PC-9 (cell line): Measurements from ENCODE around the gene GMEB2. TPM values are rescaled to one million over a fixed set of nuclear protein-coding genes. Genes with fewer than 3 reads are reported as not detected.

Source experiments
- BruUV-seq: library from RNA; stranded (reverse); fragments of 400-500 nt; replicated peaks from 2 replicates; lab custom pipeline; 2021; lab: Mats Ljungman, UMichigan
- CTCF ChIA-PET: fragments of 300-600 bp; sonication (Branson Sonifier 250); formaldehyde crosslinking; loops from one replicate; lab custom pipeline; 2022; ENCODE audit warnings: antibody characterized with exemption; lab: Charles Lee
- POLR2A ChIA-PET: fragments of 300-600 bp; sonication (Branson Sonifier 250); formaldehyde crosslinking; loops from one replicate; lab custom pipeline; 2022; ENCODE audit warnings: antibody characterized with exemption; ENCODE audit not compliant: unreplicated experiment; lab: Charles Lee
- DNase-seq, 2 experiments: peaks; one replicate each; pipeline versions ENCODE4 v3.0.0 to v3.0.0-alpha.2; 2015 to 2022; ENCODE audit warnings: mixed read lengths in 1 of 2
- H2AFZ ChIP-seq: fragments of 200-600 bp; sonication (generic); 2 replicates; pipeline ENCODE4 v1.8.1; 2017; ENCODE audit warnings: antibody characterized with exemption
- H3F3A ChIP-seq: fragments of 200-600 bp; sonication (generic); 2 replicates; pipeline ENCODE4 v1.8.1; 2017; ENCODE audit warnings: antibody characterized with exemption, mild to moderate bottlenecking, low read depth; ENCODE audit not compliant: insufficient read depth
- H3K27ac ChIP-seq: fragments of 200-600 bp; sonication (generic); 2 replicates; pipeline ENCODE4 v1.6.1; 2016; ENCODE audit warnings: mixed run types
- H3K27me3 ChIP-seq: fragments of 200-600 bp; sonication (generic); 2 replicates; pipeline ENCODE4 v1.6.1; 2016; ENCODE audit warnings: low read depth, mixed run types; ENCODE audit not compliant: insufficient read depth
- H3K36me3 ChIP-seq: fragments of 200-600 bp; sonication (generic); 2 replicates; pipeline ENCODE4 v1.6.1; 2016; ENCODE audit warnings: low read depth, mixed run types
- H3K4me1 ChIP-seq: fragments of 200-600 bp; sonication (generic); replicated peaks from 2 replicates; pipeline ENCODE4 v1.6.1; 2016; ENCODE audit warnings: mixed run types; ENCODE audit not compliant: insufficient read depth
- H3K4me2 ChIP-seq: fragments of 200-600 bp; sonication (generic); 2 replicates; pipeline ENCODE4 v1.6.1; 2017; ENCODE audit warnings: mixed run types
- H3K4me3 ChIP-seq: fragments of 200-600 bp; sonication (generic); 2 replicates; pipeline ENCODE4 v1.6.1; 2016; ENCODE audit warnings: mixed run types
- H3K79me2 ChIP-seq: fragments of 200-600 bp; sonication (generic); 2 replicates; pipeline ENCODE4 v1.6.1; 2017; ENCODE audit warnings: low read depth, mixed run types
- H3K9me2 ChIP-seq: fragments of 200-600 bp; sonication (generic); 2 replicates; pipeline ENCODE4 v1.8.1; 2017; ENCODE audit warnings: mild to moderate bottlenecking; ENCODE audit not compliant: insufficient read depth
- H3K9me3 ChIP-seq: fragments of 200-600 bp; sonication (generic); 2 replicates; pipeline ENCODE4 v1.8.1; 2016; ENCODE audit warnings: low read depth; ENCODE audit not compliant: insufficient read depth
- H4K20me1 ChIP-seq: fragments of 200-600 bp; sonication (generic); 2 replicates; pipeline ENCODE4 v1.8.1; 2017; ENCODE audit not compliant: insufficient read depth
- EZH2 ChIP-seq: fragments of 200-600 bp; sonication (generic); IDR thresholded peaks from 2 replicates; pipeline ENCODE4 v1.8.0; 2017; ENCODE audit warnings: antibody characterized with exemption, low read depth
- intact Hi-C: fragments of 100-400 bp; cut with micrococcal nuclease; formaldehyde crosslinking; loops from one replicate; pipeline ENCODE4 v1.10.0; 2022; ENCODE audit not compliant: unreplicated experiment
- total RNA-seq: library from RNA; stranded (reverse); gene quantifications from 2 replicates; pipeline ENCODE4 v1.2.3, GENCODE V29; 2021
- TF ChIP-seq, protein P1 (sequence below): fragments of 200-600 bp; sonication (generic); conservative IDR thresholded peaks from 2 replicates; pipeline ENCODE4 v1.6.1; 2017; ENCODE audit warnings: mixed run types, antibody characterized with exemption, mild to moderate bottlenecking, moderate library complexity

GMEB2 gene
- total RNA-seq, 1 experiment from 2014 or later: 19.3 TPM

DNA sequence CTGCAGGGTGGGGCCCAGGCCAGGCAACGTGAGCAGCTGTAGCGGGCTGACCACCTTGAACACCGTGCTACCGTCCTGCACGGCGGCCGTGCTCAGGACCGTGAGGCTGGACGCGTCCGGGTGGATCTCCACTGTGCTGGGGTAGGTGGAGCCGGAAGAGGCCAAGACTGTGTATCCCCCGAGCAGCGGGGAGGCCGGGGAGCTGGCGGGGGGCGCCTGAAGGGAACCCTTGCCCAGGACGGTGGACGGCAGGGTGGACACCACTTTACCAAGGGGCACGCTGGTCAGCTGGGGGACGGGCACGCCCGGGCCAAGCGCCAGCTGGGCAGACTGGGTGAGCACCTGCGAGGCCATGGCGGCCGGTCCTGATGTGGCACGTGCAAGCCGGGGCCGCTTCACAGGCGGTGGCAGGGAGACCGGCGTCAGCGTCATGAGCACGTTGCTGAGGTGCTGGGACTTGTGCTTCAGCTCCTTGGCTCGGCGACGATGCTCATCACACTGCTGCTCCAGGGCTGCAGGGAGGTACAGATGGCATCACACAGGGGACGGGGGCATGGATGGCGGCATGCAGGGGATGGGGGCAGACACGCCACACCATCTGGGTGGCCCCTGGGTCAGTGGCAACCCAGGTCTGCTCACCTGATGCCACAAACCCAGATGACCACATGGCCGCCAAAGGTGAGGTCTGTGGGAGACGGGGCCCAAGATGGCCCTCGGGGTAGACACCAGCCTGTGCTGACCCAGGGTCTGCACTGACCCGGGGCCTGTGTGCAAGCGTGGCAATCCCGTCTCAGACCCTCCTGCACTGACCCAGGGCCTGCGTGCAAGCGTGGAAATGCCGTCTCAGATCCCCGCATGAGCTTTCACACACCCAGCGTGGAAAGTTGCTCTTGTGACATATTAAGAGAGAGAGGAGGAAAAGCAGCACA lies 36.4 kb downstream of the GMEB2 start:
- Histone ChIP-seq H3K9me2 (no peaks in the 10 kb centered on the region), H4K20me1 (no peaks in the 10 kb centered on the region; the same call in 1 of the 2 replicates), H3K9me3 (no peaks in the 10 kb centered on the region), H3K4me3 (no peak overlapping the region), H3K27me3 (no peaks in the 10 kb centered on the region), H2AFZ (no peak overlapping the region), H3K36me3 (no peaks in the 10 kb centered on the region), H3K4me2 (no peak overlapping the region), H3F3A (peaks cover 15% of the 10 kb centered on the region; the same call in 1 of the 2 replicates), H3K4me1 (no peaks in the 10 kb centered on the region), H3K27ac (no peak overlapping the region), H3K79me2 (no peaks in the 10 kb centered on the region)
- ChIA-PET CTCF (no interaction called here), POLR2A (no interaction called here)
- no peak for DNase-seq
- no TSS peak for BruUV-seq
- TF ChIP-seq EZH2: no peak
- TF ChIP-seq, protein P1, sequence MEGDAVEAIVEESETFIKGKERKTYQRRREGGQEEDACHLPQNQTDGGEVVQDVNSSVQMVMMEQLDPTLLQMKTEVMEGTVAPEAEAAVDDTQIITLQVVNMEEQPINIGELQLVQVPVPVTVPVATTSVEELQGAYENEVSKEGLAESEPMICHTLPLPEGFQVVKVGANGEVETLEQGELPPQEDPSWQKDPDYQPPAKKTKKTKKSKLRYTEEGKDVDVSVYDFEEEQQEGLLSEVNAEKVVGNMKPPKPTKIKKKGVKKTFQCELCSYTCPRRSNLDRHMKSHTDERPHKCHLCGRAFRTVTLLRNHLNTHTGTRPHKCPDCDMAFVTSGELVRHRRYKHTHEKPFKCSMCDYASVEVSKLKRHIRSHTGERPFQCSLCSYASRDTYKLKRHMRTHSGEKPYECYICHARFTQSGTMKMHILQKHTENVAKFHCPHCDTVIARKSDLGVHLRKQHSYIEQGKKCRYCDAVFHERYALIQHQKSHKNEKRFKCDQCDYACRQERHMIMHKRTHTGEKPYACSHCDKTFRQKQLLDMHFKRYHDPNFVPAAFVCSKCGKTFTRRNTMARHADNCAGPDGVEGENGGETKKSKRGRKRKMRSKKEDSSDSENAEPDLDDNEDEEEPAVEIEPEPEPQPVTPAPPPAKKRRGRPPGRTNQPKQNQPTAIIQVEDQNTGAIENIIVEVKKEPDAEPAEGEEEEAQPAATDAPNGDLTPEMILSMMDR: no peak
- intact Hi-C loops: no loop called here

DNA sequence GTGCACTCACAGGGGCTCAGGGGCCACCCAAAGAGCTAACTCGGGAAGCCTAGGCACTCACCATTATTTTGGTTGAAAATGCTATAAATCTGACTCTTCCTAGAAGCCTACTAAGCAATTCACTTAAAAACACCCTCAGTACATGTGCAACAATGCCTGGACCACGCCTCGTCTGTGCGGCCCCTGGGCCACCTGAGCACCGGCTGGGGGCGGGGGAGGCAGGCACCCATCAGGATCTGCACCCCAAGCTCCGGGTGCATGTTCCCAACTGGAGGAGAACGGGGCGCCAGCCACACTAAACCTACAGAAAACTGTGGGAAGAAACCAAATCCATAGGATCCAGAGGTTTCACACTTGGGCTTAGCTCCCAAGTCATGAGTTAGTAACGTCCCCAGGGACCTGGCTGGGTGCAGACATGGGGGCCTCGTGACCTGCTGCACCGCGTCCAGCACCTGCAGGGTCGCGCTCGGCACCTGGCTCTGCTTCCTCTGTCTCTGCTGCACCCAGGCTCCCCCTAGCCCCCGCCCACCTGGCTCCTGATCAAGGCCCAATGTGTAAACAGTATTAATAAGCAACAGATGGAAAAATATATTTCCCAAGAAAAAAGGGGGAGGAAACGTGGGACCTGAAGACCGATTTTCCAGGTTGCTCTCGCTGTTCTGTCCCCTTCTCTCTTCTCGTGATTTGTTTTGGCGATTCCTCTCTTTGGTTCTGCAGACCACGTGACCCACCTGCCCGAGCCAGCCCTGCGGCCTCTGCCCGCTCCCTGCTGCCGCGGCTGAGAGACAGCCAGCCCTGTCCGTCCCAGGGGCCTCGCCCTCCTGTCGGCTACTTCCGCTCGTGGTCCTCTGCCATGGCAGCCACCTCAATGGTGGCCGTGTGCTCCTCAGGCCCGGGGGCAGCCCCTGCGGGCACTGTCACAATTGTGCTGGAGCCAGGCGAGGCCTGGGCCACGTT lies 37.4 kb downstream of the GMEB2 start:
- H4K20me1 ChIP-seq: no peaks in the 10 kb centered on the region; the same call in 1 of the 2 replicates
- ChIA-PET CTCF (no interaction called here), POLR2A (no interaction called here)
- no peaks in the 10 kb centered on the region for H3K36me3 ChIP-seq
- H2AFZ ChIP-seq: no peak overlapping the region
- TF ChIP-seq, protein P1: no peak
- no peak for TF ChIP-seq EZH2
- DNase-seq: no peak
- H3K4me2 ChIP-seq: no peak overlapping the region
- no peaks in the 10 kb centered on the region for H3K27me3 ChIP-seq
- no peaks in the 10 kb centered on the region for H3K4me1 ChIP-seq
- no peak overlapping the region for H3K27ac ChIP-seq
- no peaks in the 10 kb centered on the region for H3K9me2 ChIP-seq
- peaks cover 15% of the 10 kb centered on the region; the same call in 1 of the 2 replicates for H3F3A ChIP-seq
- no TSS peak for BruUV-seq
- no peak overlapping the region for H3K4me3 ChIP-seq
- intact Hi-C loops: loop anchor here (10.0 kb wide), 1 partner anchor 95 kb away; no protein-coding TSS in a partner anchor
- no peaks in the 10 kb centered on the region for H3K79me2 ChIP-seq
- H3K9me3 ChIP-seq: no peaks in the 10 kb centered on the region

DNA sequence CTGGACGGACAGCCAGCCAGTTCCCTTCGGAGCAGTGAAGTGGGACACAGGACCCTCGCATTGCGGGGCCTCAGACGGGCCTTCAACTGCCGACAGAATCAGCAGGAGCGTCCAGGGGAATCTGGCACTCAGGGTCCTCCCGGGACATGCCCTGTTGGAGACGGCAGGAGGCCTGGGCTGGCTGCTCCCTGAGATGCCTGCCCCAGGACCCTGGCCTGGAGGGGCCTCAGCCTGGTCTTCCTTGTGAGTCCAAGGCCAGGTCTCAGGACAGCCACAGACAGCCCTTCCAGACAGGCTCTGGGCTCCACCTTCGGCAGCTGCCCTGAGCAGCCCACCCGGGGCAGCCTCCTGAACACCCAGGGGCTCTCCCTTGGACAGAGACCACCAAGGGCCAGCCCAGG lies 38.3 kb downstream of the GMEB2 start:
- intact Hi-C loops: loop anchor here (10.0 kb wide), 1 partner anchor 96 kb away; no protein-coding TSS in a partner anchor
- no peak overlapping the region for H3K27ac ChIP-seq
- H3K27me3 ChIP-seq: no peaks in the 10 kb centered on the region
- H2AFZ ChIP-seq: no peak overlapping the region
- no peak for TF ChIP-seq EZH2
- TF ChIP-seq, protein P1: no peak
- H3K4me3 ChIP-seq: no peak overlapping the region
- H4K20me1 ChIP-seq: no peaks in the 10 kb centered on the region; the same call in 1 of the 2 replicates
- H3K36me3 ChIP-seq: no peaks in the 10 kb centered on the region
- no peaks in the 10 kb centered on the region for H3K9me2 ChIP-seq
- no peaks in the 10 kb centered on the region for H3K79me2 ChIP-seq
- CTCF ChIA-PET: no interaction called here
- no peaks in the 10 kb centered on the region for H3K4me1 ChIP-seq
- H3F3A ChIP-seq: peaks cover 15% of the 10 kb centered on the region; the same call in 1 of the 2 replicates
- DNase-seq: no peak
- POLR2A ChIA-PET: no interaction called here
- H3K4me2 ChIP-seq: no peak overlapping the region
- H3K9me3 ChIP-seq: no peaks in the 10 kb centered on the region
- BruUV-seq: no TSS peak
